Mesodermal cell (in vitro differentiated cells): Measurements from ENCODE around the gene CORO6.

Source experiments
- H3K27ac ChIP-seq: 2 replicates; pipeline ENCODE4 v1.7.0; 2013; ENCODE audit warnings: mild to moderate bottlenecking, low read depth, low read length, moderate library complexity; ENCODE audit not compliant: severe bottlenecking
- H3K36me3 ChIP-seq: 2 replicates; pipeline ENCODE4 v1.7.1; 2013; ENCODE audit warnings: mild to moderate bottlenecking, low read length, moderate library complexity; ENCODE audit not compliant: control insufficient read depth, insufficient read depth
- H3K4me1 ChIP-seq: one replicate; pipeline ENCODE4 v1.7.1; 2013; ENCODE audit warnings: mild to moderate bottlenecking, low read length; ENCODE audit not compliant: insufficient read depth, control insufficient read depth, poor library complexity, severe bottlenecking
- H3K4me3 ChIP-seq: 2 replicates; pipeline ENCODE4 v1.7.0; 2013; ENCODE audit warnings: low read length, control low read depth, mild to moderate bottlenecking; ENCODE audit not compliant: insufficient read depth, poor library complexity, severe bottlenecking; ENCODE audit errors: extremely low read depth
- H3K9me3 ChIP-seq: 2 replicates; pipeline ENCODE4 v1.7.1; 2013; ENCODE audit warnings: mild to moderate bottlenecking, low read length, moderate library complexity; ENCODE audit not compliant: control insufficient read depth
- WGBS, 2 experiments: methylation state at CpG; one replicate each; pipeline ENCODE4 v1.1.5; 2013; ENCODE audit warnings: missing lambda C conversion rate in 2 of 2; ENCODE audit not compliant: insufficient coverage in 2 of 2; 5-methylcytosine and 5-hydroxymethylcytosine counted together

CORO6 gene

GRCh38 chr17:29613352-29613837 lies 9.3 kb downstream of the CORO6 start:
- peaks cover 4% of the 10 kb centered on the region for H3K36me3 ChIP-seq
- H3K27ac ChIP-seq = no peak overlapping the region
- 12 to 17% methylated on average over 42 to 49 of the region's 50 CpGs for WGBS, 2 experiments

GRCh38 chr17:29612404-29613280 lies 10.1 kb downstream of the CORO6 start:
- H3K36me3 ChIP-seq = peaks cover 4% of the 10 kb centered on the region
- peaks cover 5% of the 10 kb centered on the region for H3K9me3 ChIP-seq
- WGBS, 2 experiments = 92% methylated on average over 69 to 81 of the region's 85 CpGs
- no peak overlapping the region for H3K4me3 ChIP-seq
- H3K4me1 ChIP-seq = peaks cover 21% of the 10 kb centered on the region
- no peak overlapping the region for H3K27ac ChIP-seq

More at GRCh38 chr17:29613352-29613837, 9.3 kb downstream of the CORO6 start:
- no peak overlapping the region for H3K4me3 ChIP-seq
- H3K4me1 ChIP-seq = peaks cover 21% of the 10 kb centered on the region
- H3K9me3 ChIP-seq = peaks cover 5% of the 10 kb centered on the region

GRCh38 chr17:29612094-29612403 lies 10.7 kb downstream of the CORO6 start:
- Histone ChIP-seq H3K27ac (no peak overlapping the region), H3K4me3 (no peak overlapping the region), H3K4me1 (peaks cover 21% of the 10 kb centered on the region), H3K9me3 (peaks cover 5% of the 10 kb centered on the region), H3K36me3 (peaks cover 4% of the 10 kb centered on the region)
- WGBS, 2 experiments = 94 to 100% methylated on average over 5 to 7 of the region's 12 CpGs

- 94 to 98% methylated on average over 6 to 9 of the region's 11 CpGs for WGBS, 2 experiments
These were observed 11.2 kb downstream of the CORO6 start for GRCh38 chr17:29611351-29612093.

GRCh38 chr17:29610395-29610794 lies 12.3 kb downstream of the CORO6 start:
- peaks cover 14% of the 10 kb centered on the region for H3K4me1 ChIP-seq
- H3K27ac ChIP-seq = no peak overlapping the region
- H3K9me3 ChIP-seq = peaks cover 5% of the 10 kb centered on the region
- H3K4me3 ChIP-seq = no peak overlapping the region
- WGBS, 2 experiments = 93 to 100% methylated on average over 2 to 3 of the region's 3 CpGs
- H3K36me3 ChIP-seq = peaks cover 4% of the 10 kb centered on the region

More at GRCh38 chr17:29611351-29612093, 11.2 kb downstream of the CORO6 start:
- H3K4me1 ChIP-seq = peaks cover 21% of the 10 kb centered on the region
- H3K36me3 ChIP-seq = peaks cover 4% of the 10 kb centered on the region
- no peak overlapping the region for H3K27ac ChIP-seq
- H3K4me3 ChIP-seq = no peak overlapping the region
- peaks cover 5% of the 10 kb centered on the region for H3K9me3 ChIP-seq

- WGBS, 2 experiments = 92 to 93% methylated on average over 15 of the region's 15 CpGs
- Histone ChIP-seq H3K27ac (no peak overlapping the region), H3K4me3 (no peak overlapping the region), H3K9me3 (peaks cover 5% of the 10 kb centered on the region), H3K4me1 (peaks cover 4% of the 10 kb centered on the region), H3K36me3 (peaks cover 4% of the 10 kb centered on the region)
These were observed 13.7 kb downstream of the CORO6 start for GRCh38 chr17:29608986-29609385.

- WGBS, 2 experiments = 85 to 87% methylated on average over 23 to 26 of the region's 29 CpGs
- Histone ChIP-seq H3K36me3 (no peaks in the 10 kb centered on the region), H3K9me3 (peaks cover 1% of the 10 kb centered on the region)
These were observed 15.0 kb downstream of the CORO6 start for GRCh38 chr17:29607557-29608195.

GRCh38 chr17:29603109-29603674 lies 19.5 kb downstream of the CORO6 start:
- Histone ChIP-seq H3K27ac (no peak overlapping the region), H3K4me1 (no peaks in the 10 kb centered on the region), H3K36me3 (no peaks in the 10 kb centered on the region), H3K9me3 (no peaks in the 10 kb centered on the region), H3K4me3 (no peak overlapping the region)
- WGBS, 2 experiments = 95 to 100% methylated on average over 3 of the region's 6 CpGs

More at GRCh38 chr17:29607557-29608195, 15.0 kb downstream of the CORO6 start:
- H3K27ac ChIP-seq = no peak overlapping the region
- no peak overlapping the region for H3K4me3 ChIP-seq
- H3K4me1 ChIP-seq = no peaks in the 10 kb centered on the region

GRCh38 chr17:29597361-29598172 lies 25.1 kb downstream of the CORO6 start:
- no peaks in the 10 kb centered on the region for H3K9me3 ChIP-seq
- H3K4me3 ChIP-seq = no peak overlapping the region
- no peaks in the 10 kb centered on the region for H3K36me3 ChIP-seq
- H3K27ac ChIP-seq = no peak overlapping the region
- peaks cover 35% of the 10 kb centered on the region for H3K4me1 ChIP-seq
- WGBS, 2 experiments = 46 to 56% methylated on average over 10 to 12 of the region's 13 CpGs
